Measurements from ENCODE around the gene ZNF345. TPM values are rescaled to one million over a fixed set of nuclear protein-coding genes. Genes with fewer than 3 reads are reported as not detected.

The ZNF345 gene
- polyA plus RNA-seq (2013), result 2.1 and 2.5 TPM in 2 replicates

- Histone ChIP-seq H3K27ac (ENCODE audit: low read depth, low read length) (peak within 1 kb of the TSS; percentile 62), H4K8ac (ENCODE audit: low read depth, low read length) (peak within 1 kb of the TSS; percentile 73), H3K23ac (ENCODE audit: low read length) (peak within 1 kb of the TSS; percentile 54), H3K14ac (ENCODE audit: low read length) (peak within 1 kb of the TSS; percentile 40), H2BK12ac (ENCODE audit: low read length) (no peak within 1 kb of the TSS), H3K27me3 (ENCODE audit: insufficient read depth, low read length) (no peaks in the 10 kb centered on the region), H3K79me1 (ENCODE audit: low read length) (peaks cover 7% of the 10 kb centered on the region), H3K36me3 (ENCODE audit: control insufficient read depth in 1 of 2, insufficient read depth in 2 of 2, low read length in 2 of 2) (peaks cover 0 to 6% of the 10 kb centered on the region in 2 experiments), H3K9me3 (ENCODE audit: insufficient read depth, low read depth, low read length) (peaks cover 2% of the 10 kb centered on the region), H3K4me1 (ENCODE audit: control insufficient read depth in 1 of 2, insufficient read depth in 2 of 2, low read length in 2 of 2) (peaks cover 9 to 11% of the 10 kb centered on the region in 2 experiments), H3K4ac (ENCODE audit: low read depth, low read length) (no peak within 1 kb of the TSS), H4K12ac (ENCODE audit: low read depth, low read length) (peak within 1 kb of the TSS; percentile 89), H3K9ac (ENCODE audit: low read length) (peak within 1 kb of the TSS; percentile 92), H3K18ac (ENCODE audit: low read length) (peak within 1 kb of the TSS; percentile 33), H3K4me3 (ENCODE audit: low read depth, low read length) (peak within 1 kb of the TSS; percentile 99), H3K4me2 (ENCODE audit: low read length) (peak within 1 kb of the TSS; percentile 84), H2BK5ac (ENCODE audit: low read depth, low read length, poor library complexity) (peak within 1 kb of the TSS; percentile 20), H2AFZ (ENCODE audit: insufficient read depth, low read length, poor library complexity) (peak within 1 kb of the TSS; percentile 60), H3K79me2 (ENCODE audit: control insufficient read depth, insufficient read depth, low read length, poor library complexity) (peaks cover 6% of the 10 kb centered on the region), H4K91ac (ENCODE audit: low read depth, low read length) (peak within 1 kb of the TSS; percentile 59), H2AK5ac (ENCODE audit: low read length) (peak within 1 kb of the TSS; percentile 60), H2BK120ac (ENCODE audit: insufficient read depth, low read length, poor library complexity) (peak within 1 kb of the TSS; percentile 39)
- no CpG with 5 or more reads among the region's 43 CpGs for WGBS (ENCODE audit: extremely low coverage, insufficient coverage, insufficient read length)
- DNase-seq, result peak; percentile 91 to 99
These were observed at the start of gene ZNF345 for GRCh38 chr19:36850559-36851442. Gene ZNF345, plus strand, starts transcription at chr19:36850876. Its CDS starts 25,955 bp downstream, at chr19:36876831.

- peaks cover 5% of the 10 kb centered on the region for H3K9me3 ChIP-seq (ENCODE audit: insufficient read depth, low read depth, low read length)
- no peak overlapping the region for H2BK12ac ChIP-seq (ENCODE audit: low read length)
- no peak overlapping the region for H2BK5ac ChIP-seq (ENCODE audit: low read depth, low read length, poor library complexity)
- H3K27ac ChIP-seq (ENCODE audit: low read depth, low read length), result no peak overlapping the region
- H3K79me1 ChIP-seq (ENCODE audit: low read length), result no peaks in the 10 kb centered on the region
- H4K12ac ChIP-seq (ENCODE audit: low read depth, low read length), result no peak overlapping the region
- no CpG with 5 or more reads among the region's 1 CpG for WGBS (ENCODE audit: extremely low coverage, insufficient coverage, insufficient read length)
- no peaks in the 10 kb centered on the region for H3K4me1 ChIP-seq (ENCODE audit: control insufficient read depth in 1 of 2, insufficient read depth in 2 of 2, low read length in 2 of 2)
- no peak overlapping the region for H2AFZ ChIP-seq (ENCODE audit: insufficient read depth, low read length, poor library complexity)
- H3K36me3 ChIP-seq (ENCODE audit: control insufficient read depth in 1 of 2, insufficient read depth in 2 of 2, low read length in 2 of 2), result peaks cover 3 to 7% of the 10 kb centered on the region in 2 experiments
- H3K9ac ChIP-seq (ENCODE audit: low read length), result no peak overlapping the region
- no peak overlapping the region for H3K23ac ChIP-seq (ENCODE audit: low read length)
- H3K4me2 ChIP-seq (ENCODE audit: low read length), result no peak overlapping the region
- H4K8ac ChIP-seq (ENCODE audit: low read depth, low read length), result no peak overlapping the region
- no peak overlapping the region for H3K18ac ChIP-seq (ENCODE audit: low read length)
- H3K27me3 ChIP-seq (ENCODE audit: insufficient read depth, low read length), result no peaks in the 10 kb centered on the region
- no peak overlapping the region for H4K91ac ChIP-seq (ENCODE audit: low read depth, low read length)
- H3K14ac ChIP-seq (ENCODE audit: low read length), result no peak overlapping the region
- no peak overlapping the region for H2BK120ac ChIP-seq (ENCODE audit: insufficient read depth, low read length, poor library complexity)
- DNase-seq, result no peak
- H2AK5ac ChIP-seq (ENCODE audit: low read length), result no peak overlapping the region
- H3K4ac ChIP-seq (ENCODE audit: low read depth, low read length), result no peak overlapping the region
- H3K4me3 ChIP-seq (ENCODE audit: low read depth, low read length), result no peak overlapping the region
- no peaks in the 10 kb centered on the region for H3K79me2 ChIP-seq (ENCODE audit: control insufficient read depth, insufficient read depth, low read length, poor library complexity)
These were observed 45.3 kb upstream of the ZNF345 start for GRCh38 chr19:36805364-36805763.

- H3K27ac ChIP-seq (ENCODE audit: low read depth, low read length), result no peak overlapping the region
- no peak overlapping the region for H3K4me3 ChIP-seq (ENCODE audit: low read depth, low read length)
- no peak overlapping the region for H3K18ac ChIP-seq (ENCODE audit: low read length)
- no peak overlapping the region for H2BK120ac ChIP-seq (ENCODE audit: insufficient read depth, low read length, poor library complexity)
- no peak overlapping the region for H2AK5ac ChIP-seq (ENCODE audit: low read length)
- no peak overlapping the region for H4K12ac ChIP-seq (ENCODE audit: low read depth, low read length)
- no peak overlapping the region for H3K4ac ChIP-seq (ENCODE audit: low read depth, low read length)
- H3K4me1 ChIP-seq (ENCODE audit: control insufficient read depth in 1 of 2, insufficient read depth in 2 of 2, low read length in 2 of 2), result no peaks in the 10 kb centered on the region
- H3K9ac ChIP-seq (ENCODE audit: low read length), result no peak overlapping the region
- DNase-seq, result no peak
- no peak overlapping the region for H3K4me2 ChIP-seq (ENCODE audit: low read length)
- no peak overlapping the region for H2BK12ac ChIP-seq (ENCODE audit: low read length)
- no peak overlapping the region for H4K8ac ChIP-seq (ENCODE audit: low read depth, low read length)
- no peak overlapping the region for H2AFZ ChIP-seq (ENCODE audit: insufficient read depth, low read length, poor library complexity)
- no peak overlapping the region for H3K14ac ChIP-seq (ENCODE audit: low read length)
- peaks cover 5% of the 10 kb centered on the region for H3K9me3 ChIP-seq (ENCODE audit: insufficient read depth, low read depth, low read length)
- H3K36me3 ChIP-seq (ENCODE audit: control insufficient read depth in 1 of 2, insufficient read depth in 2 of 2, low read length in 2 of 2), result peaks cover 3 to 5% of the 10 kb centered on the region in 2 experiments
- H3K79me2 ChIP-seq (ENCODE audit: control insufficient read depth, insufficient read depth, low read length, poor library complexity), result no peaks in the 10 kb centered on the region
- no peak overlapping the region for H3K23ac ChIP-seq (ENCODE audit: low read length)
- no peaks in the 10 kb centered on the region for H3K27me3 ChIP-seq (ENCODE audit: insufficient read depth, low read length)
- H4K91ac ChIP-seq (ENCODE audit: low read depth, low read length), result no peak overlapping the region
- H3K79me1 ChIP-seq (ENCODE audit: low read length), result no peaks in the 10 kb centered on the region
- H2BK5ac ChIP-seq (ENCODE audit: low read depth, low read length, poor library complexity), result no peak overlapping the region
These were observed 43.6 kb upstream of the ZNF345 start for GRCh38 chr19:36807029-36807428.

GRCh38 chr19:36819130-36819630 is 31.5 kb upstream of the ZNF345 start:
- no peak overlapping the region for H3K9ac ChIP-seq (ENCODE audit: low read length)
- H3K36me3 ChIP-seq (ENCODE audit: control insufficient read depth in 1 of 2, insufficient read depth in 2 of 2, low read length in 2 of 2), result peaks cover 26 to 32% of the 10 kb centered on the region in 2 experiments
- no CpG with 5 or more reads among the region's 7 CpGs for WGBS (ENCODE audit: extremely low coverage, insufficient coverage, insufficient read length)
- H3K9me3 ChIP-seq (ENCODE audit: insufficient read depth, low read depth, low read length), result peaks cover 26% of the 10 kb centered on the region
- peak in 1 of 2 donors; percentile 64 for DNase-seq
- no peaks in the 10 kb centered on the region for H3K4me1 ChIP-seq (ENCODE audit: control insufficient read depth in 1 of 2, insufficient read depth in 2 of 2, low read length in 2 of 2)
- H2BK5ac ChIP-seq (ENCODE audit: low read depth, low read length, poor library complexity), result no peak overlapping the region
- H3K18ac ChIP-seq (ENCODE audit: low read length), result no peak overlapping the region
- no peak overlapping the region for H4K91ac ChIP-seq (ENCODE audit: low read depth, low read length)
- no peak overlapping the region for H2AK5ac ChIP-seq (ENCODE audit: low read length)
- no peak overlapping the region for H3K4me3 ChIP-seq (ENCODE audit: low read depth, low read length)
- peaks cover 3% of the 10 kb centered on the region for H3K27me3 ChIP-seq (ENCODE audit: insufficient read depth, low read length)
- no peak overlapping the region for H2BK12ac ChIP-seq (ENCODE audit: low read length)
- no peak overlapping the region for H3K4me2 ChIP-seq (ENCODE audit: low read length)
- H3K23ac ChIP-seq (ENCODE audit: low read length), result no peak overlapping the region
- no peak overlapping the region for H3K27ac ChIP-seq (ENCODE audit: low read depth, low read length)
- H3K4ac ChIP-seq (ENCODE audit: low read depth, low read length), result no peak overlapping the region
- H4K12ac ChIP-seq (ENCODE audit: low read depth, low read length), result no peak overlapping the region
- no peak overlapping the region for H2AFZ ChIP-seq (ENCODE audit: insufficient read depth, low read length, poor library complexity)
- H4K8ac ChIP-seq (ENCODE audit: low read depth, low read length), result no peak overlapping the region
- no peak overlapping the region for H2BK120ac ChIP-seq (ENCODE audit: insufficient read depth, low read length, poor library complexity)
- H3K79me2 ChIP-seq (ENCODE audit: control insufficient read depth, insufficient read depth, low read length, poor library complexity), result no peaks in the 10 kb centered on the region
- no peak overlapping the region for H3K14ac ChIP-seq (ENCODE audit: low read length)
- H3K79me1 ChIP-seq (ENCODE audit: low read length), result no peaks in the 10 kb centered on the region
